ENCODE measurements around the gene TMEM229B.

Gene TMEM229B

GRCh38 chr14:67514650-67515385, 26.3 kb upstream of the TMEM229B start:
- DNase-seq (ENCODE audit: low spot score) = peak; percentile 48

GRCh38 chr14:67514203-67514607, 25.7 kb upstream of the TMEM229B start:
- no peak for DNase-seq (ENCODE audit: low spot score)

- no peak for DNase-seq (ENCODE audit: low spot score)
These were observed 25.1 kb upstream of the TMEM229B start for GRCh38 chr14:67513631-67514108.

GRCh38 chr14:67512463-67513310, 24.2 kb upstream of the TMEM229B start:
- DNase-seq (ENCODE audit: low spot score) = no peak

DNA sequence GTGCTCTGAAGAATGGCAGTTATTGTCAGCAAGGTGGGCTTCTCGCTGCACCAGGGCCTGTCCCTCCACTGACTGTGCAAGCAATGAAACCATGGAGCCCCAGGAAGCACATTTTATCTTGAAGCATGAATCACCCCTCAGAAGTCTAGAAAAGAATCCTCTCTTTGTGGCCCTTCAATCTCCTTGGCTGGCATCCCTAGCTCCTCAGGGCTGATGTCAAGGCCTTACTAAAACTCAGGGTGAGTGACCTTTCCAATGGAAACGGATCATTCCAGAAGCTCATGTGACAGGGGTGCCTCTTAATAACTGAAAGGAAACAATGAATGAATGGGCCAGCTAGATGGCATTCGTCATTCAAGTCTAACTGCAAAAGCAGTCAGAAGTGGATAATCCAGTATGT, 22.3 kb upstream of the TMEM229B start:
- no peak for DNase-seq (ENCODE audit: low spot score)

DNA sequence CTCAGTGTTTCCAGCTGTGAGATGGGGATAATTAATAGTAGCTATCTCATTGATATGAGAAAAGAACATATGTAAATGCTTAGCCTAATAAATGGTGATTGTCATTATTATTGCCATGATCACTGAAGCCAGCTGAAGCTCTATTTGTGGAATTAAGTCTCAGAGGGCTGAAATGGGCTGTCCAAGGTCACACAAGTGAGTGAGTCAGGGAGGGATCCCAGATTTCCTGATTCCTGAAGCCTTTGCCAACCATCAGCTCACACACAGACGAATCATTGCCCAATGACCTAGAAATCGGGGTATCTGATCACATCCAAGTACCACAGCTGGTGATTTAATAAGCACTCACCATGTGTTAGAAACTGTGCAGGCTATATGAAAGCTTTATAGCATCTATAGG, 21.6 kb upstream of the TMEM229B start:
- DNase-seq (ENCODE audit: low spot score) = peak; percentile 42

DNA sequence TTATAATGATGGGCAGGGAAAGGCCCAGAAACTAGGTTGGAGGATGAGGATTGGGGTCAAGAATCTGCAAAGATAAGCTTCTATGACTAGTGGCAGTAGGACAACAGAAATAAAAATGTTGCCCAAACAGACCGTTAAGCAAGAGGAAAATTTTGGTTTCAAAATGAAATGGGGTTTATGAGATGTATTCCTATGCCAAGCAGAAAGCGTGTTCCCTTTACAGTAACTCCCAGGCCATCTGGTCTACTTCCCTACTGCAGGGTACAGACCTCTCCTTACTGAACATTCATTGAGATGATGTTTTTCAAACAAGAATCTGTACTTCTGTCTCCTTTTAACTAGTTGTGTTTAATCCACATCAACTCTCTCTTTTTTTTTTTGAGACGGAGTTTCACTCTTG, 20.4 kb upstream of the TMEM229B start:
- DNase-seq (ENCODE audit: low spot score) = no peak

GRCh38 chr14:67505254-67505653, 16.7 kb upstream of the TMEM229B start:
- DNase-seq (ENCODE audit: low spot score) = no peak

DNA sequence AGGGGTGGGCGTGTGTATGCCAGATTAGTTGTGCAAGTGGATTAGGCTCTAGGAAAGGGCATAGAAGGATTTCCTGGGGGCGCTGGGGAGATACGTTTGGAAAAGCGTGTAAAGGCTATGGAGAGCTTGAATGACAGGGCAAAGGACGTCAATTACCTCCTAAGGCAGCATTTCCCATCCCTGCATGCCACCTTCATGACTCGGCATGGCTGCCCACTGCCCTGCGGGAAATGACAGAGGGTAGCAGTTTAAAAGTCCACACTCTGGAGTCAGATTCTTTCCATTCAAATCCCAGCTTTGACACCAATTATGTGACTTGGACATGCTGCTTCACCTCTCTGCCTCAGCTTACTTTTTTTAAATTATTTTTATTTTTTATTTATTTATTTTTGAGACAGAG, 14.8 kb upstream of the TMEM229B start:
- DNase-seq (ENCODE audit: low spot score) = no peak

DNA sequence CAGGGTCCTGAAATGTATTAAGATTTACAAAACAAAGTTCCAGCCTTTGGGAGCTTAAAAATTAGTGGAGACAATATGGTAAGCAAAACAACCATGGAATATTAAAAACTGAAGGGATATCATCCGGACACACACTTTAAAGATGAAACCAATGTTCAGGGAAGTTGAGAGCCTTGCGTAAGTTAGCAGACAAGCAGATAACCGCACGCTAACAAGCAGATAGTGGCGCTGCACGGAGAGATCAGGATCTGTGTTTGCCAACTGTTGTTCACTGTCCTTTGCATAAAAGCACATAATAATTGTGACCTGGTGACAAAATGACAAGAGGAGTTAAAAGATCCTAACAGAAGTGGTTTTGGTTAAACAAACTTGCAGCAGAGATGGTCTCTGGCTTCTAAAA, 14.3 kb upstream of the TMEM229B start:
- no peak for DNase-seq (ENCODE audit: low spot score)

DNA sequence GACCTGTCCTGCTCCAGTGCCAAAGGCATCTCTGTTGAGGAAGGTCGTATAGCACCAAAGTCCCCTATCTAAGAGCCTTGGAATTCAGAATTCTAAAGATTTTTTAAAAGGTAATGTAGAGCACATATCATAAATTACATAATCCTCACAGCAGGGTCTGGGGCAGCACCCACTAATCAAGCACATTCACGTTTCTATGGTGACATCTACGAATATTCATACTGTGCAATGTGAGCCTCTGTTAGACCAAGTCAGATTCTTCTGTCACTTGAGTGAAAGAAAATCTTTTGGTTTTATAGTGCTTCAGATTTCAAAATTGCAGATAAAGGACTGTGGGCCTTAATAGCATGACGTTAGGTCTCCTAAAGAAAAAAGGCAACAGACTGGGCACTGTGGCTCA, 13.1 kb upstream of the TMEM229B start:
- DNase-seq (ENCODE audit: low spot score) = no peak

- DNase-seq (ENCODE audit: low spot score) = no peak
These were observed 12.5 kb upstream of the TMEM229B start for GRCh38 chr14:67500981-67501380.

DNA sequence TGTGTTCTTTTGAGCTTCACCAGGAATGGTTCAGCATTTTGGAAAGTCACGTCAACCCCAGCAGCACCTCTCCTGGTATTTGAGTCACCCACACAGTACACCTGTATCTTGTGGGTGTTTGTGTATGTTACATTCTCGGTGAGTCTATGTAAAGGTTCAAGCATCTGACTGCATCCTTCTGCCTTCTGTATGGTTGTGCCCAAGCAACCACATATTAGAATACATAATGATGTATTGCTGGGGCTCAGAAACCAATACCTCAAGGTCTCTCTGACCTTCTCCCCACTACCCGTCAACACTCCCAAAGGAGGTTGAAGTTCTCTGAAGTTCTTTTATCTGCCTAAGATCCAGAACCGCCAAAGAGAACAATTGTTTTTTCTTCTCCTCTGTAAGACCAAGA, 9.2 kb upstream of the TMEM229B start:
- DNase-seq (ENCODE audit: low spot score) = no peak

- no peak for DNase-seq (ENCODE audit: low spot score)
These were observed 8.7 kb upstream of the TMEM229B start for GRCh38 chr14:67497216-67497615.

DNA sequence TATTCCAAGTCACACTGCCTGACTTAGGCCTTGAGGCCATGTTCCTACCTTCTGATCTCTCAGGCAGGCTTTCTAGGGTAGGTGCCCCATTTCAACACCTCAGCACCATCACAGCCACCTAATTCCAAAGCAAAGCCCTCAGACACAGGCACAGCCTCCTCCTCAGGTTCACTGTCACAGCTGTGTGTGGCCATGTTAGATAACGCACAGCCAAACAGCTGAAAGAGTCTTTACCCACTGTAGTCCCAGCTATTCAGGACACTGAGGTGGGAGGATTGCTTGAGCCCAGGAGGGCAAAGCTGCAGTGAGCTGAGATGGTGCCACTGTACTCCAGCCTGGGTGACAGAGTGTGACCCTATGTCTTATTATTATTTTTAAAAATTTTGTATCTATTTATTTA, 7.3 kb upstream of the TMEM229B start:
- DNase-seq (ENCODE audit: low spot score) = no peak

GRCh38 chr14:67493092-67493717, 4.7 kb upstream of the TMEM229B start:
- no peak for DNase-seq (ENCODE audit: low spot score)

GRCh38 chr14:67492538-67492937, 4.0 kb upstream of the TMEM229B start:
- DNase-seq (ENCODE audit: low spot score) = no peak

DNA sequence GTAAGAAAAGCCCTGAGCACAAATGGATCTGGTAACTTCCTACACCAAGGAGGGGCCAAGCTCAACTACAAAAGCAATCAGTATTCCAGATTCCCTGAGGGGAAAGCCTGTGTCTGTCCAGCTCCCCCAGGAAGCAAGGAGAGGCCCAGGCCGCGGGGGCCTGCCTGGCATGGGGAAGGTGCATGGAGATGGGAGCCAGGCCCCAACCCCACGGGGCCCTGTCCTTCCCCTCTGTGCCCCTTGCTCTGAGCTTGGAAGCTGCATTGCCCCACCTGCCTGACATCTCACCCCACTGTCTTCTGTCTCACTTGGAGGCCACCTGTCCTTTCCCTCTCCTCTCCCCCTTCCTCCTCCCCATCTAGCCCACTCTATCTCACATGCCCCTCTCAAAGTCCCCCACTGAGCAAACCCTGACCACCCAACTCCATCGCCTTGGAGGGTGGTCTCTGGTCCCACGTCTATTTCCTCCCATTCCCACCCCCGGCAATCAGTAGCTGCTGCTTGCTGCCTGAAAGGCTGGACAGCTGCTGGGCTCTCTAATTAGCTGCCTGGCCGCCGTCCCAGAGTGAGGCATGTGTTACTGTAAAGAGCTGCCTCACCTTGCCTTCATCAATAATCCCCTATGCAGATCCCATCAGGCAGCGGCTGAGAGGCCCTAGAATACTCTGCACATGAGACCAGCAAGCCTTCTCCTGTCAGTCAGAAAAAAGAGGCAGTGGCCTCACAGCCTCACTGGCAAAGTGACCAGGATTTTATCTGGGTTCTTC, 3.4 kb upstream of the TMEM229B start:
- DNase-seq (ENCODE audit: low spot score) = no peak

DNA sequence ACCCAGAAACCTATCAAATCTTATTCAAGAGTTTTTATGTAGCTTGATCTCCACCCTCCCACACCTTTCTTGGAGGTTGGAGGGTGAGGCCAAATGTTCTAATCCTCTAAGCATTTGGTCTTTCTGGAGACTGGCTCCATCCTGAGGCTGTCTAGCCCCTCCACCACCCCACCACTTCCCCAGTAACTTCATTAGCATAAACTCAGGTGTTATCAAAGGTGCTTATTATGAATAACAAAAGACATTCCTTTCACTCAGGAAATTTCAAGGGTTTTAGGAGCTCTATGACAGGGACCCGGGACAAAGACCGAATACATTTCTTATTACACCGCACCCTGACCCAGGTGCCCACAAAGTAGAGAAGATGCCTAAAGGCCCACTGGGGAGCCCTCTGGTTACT, 2.8 kb upstream of the TMEM229B start:
- no peak for DNase-seq (ENCODE audit: low spot score)

GRCh38 chr14:67490196-67490595, 1.7 kb upstream of the TMEM229B start:
- no peak for DNase-seq (ENCODE audit: low spot score)

- no peak for DNase-seq (ENCODE audit: low spot score)
These were observed 1.2 kb downstream of the TMEM229B start for GRCh38 chr14:67487332-67487731.

GRCh38 chr14:67486890-67487289, 1.6 kb downstream of the TMEM229B start:
- no peak for DNase-seq (ENCODE audit: low spot score)

Measured in AG08395 (cell line).